WTC11 (cell line): ENCODE data around the gene DAP3. TPM values are rescaled to one million over a fixed set of nuclear protein-coding genes. Genes with fewer than 3 reads are reported as not detected.

Experiments used
- ATAC-seq: fragments of 200-7000 bp; cut with Tn5 transposase; 2 replicates; pipeline ENCODE4 v1.10.0; 2021; ENCODE audit warnings: mild to moderate bottlenecking, moderate library complexity
- CTCF ChIA-PET: fragments of 300-600 bp; sonication (Branson Sonifier 250); formaldehyde crosslinking; loops from one replicate; lab custom pipeline; 2021; ENCODE audit warnings: antibody characterized with exemption; lab: Charles Lee
- POLR2A ChIA-PET: fragments of 350-600 bp; sonication (Branson Sonifier 250); formaldehyde crosslinking; loops from one replicate; lab custom pipeline; 2021; ENCODE audit warnings: antibody characterized with exemption; lab: Charles Lee
- DNase-seq: peaks from one replicate; pipeline ENCODE4 v3.0.0; 2021; ENCODE audit warnings: low spot score
- H3K27ac Mint-ChIP-seq: 2 replicates; pipeline ENCODE4 v1.8.0; 2021; ENCODE audit warnings: mixed read lengths
- H3K27me3 Mint-ChIP-seq: 2 replicates; pipeline ENCODE4 v1.8.0; 2021; ENCODE audit warnings: low read depth, mild to moderate bottlenecking, moderate library complexity, mixed read lengths
- H3K36me3 Mint-ChIP-seq: 2 replicates; pipeline ENCODE4 v1.8.0; 2021; ENCODE audit warnings: mixed read lengths
- H3K4me1 Mint-ChIP-seq: 2 replicates; pipeline ENCODE4 v1.8.0; 2022; ENCODE audit warnings: mixed read lengths
- H3K4me3 Mint-ChIP-seq: 2 replicates; pipeline ENCODE4 v1.8.0; 2021; ENCODE audit warnings: mild to moderate bottlenecking, moderate library complexity, mixed read lengths
- H3K9me3 Mint-ChIP-seq: 2 replicates; pipeline ENCODE4 v1.8.0; 2021; ENCODE audit warnings: mixed read lengths
- AFF4 ChIP-seq: sonication (generic); formaldehyde crosslinking; IDR thresholded peaks from 2 replicates; pipeline ENCODE4 v1.8.1; 2023; ENCODE audit warnings: mild to moderate bottlenecking, missing genetic modification reagents, borderline replicate concordance
- CREM ChIP-seq: sonication (generic); formaldehyde crosslinking; IDR thresholded peaks from 2 replicates; pipeline ENCODE4 v1.8.1; 2022; ENCODE audit warnings: mild to moderate bottlenecking, missing genetic modification reagents, moderate library complexity
- E2F4 ChIP-seq: sonication (generic); formaldehyde crosslinking; IDR thresholded peaks from 2 replicates; pipeline ENCODE4 v1.8.1; 2022; ENCODE audit warnings: low read depth, mild to moderate bottlenecking, moderate library complexity, missing genetic modification reagents, borderline replicate concordance
- IRF1 ChIP-seq: sonication (generic); formaldehyde crosslinking; IDR thresholded peaks from 2 replicates; pipeline ENCODE4 v1.8.0; 2023; ENCODE audit warnings: missing genetic modification reagents
- MAX ChIP-seq: sonication (generic); formaldehyde crosslinking; IDR thresholded peaks from 2 replicates; pipeline ENCODE4 v1.8.0; 2022; ENCODE audit warnings: mild to moderate bottlenecking, missing genetic modification reagents
- NR1H2 ChIP-seq: sonication (generic); formaldehyde crosslinking; IDR thresholded peaks from 2 replicates; pipeline ENCODE4 v1.9.0; 2021; ENCODE audit warnings: mild to moderate bottlenecking, moderate library complexity, missing genetic modification reagents
- PRDM15 ChIP-seq: sonication (generic); formaldehyde crosslinking; IDR thresholded peaks from 2 replicates; pipeline ENCODE4 v1.8.0; 2022; ENCODE audit warnings: missing genetic modification reagents
- USF1 ChIP-seq: sonication (generic); formaldehyde crosslinking; IDR thresholded peaks from 2 replicates; pipeline ENCODE4 v1.8.0; 2022; ENCODE audit warnings: mild to moderate bottlenecking, missing genetic modification reagents
- USF2 ChIP-seq: sonication (generic); formaldehyde crosslinking; IDR thresholded peaks from 2 replicates; pipeline ENCODE4 v1.8.1; 2023; ENCODE audit warnings: mild to moderate bottlenecking, missing genetic modification reagents, moderate library complexity
- ZNF232 ChIP-seq: sonication (generic); formaldehyde crosslinking; IDR thresholded peaks from 2 replicates; pipeline ENCODE4 v1.8.0; 2022; ENCODE audit warnings: mild to moderate bottlenecking, missing genetic modification reagents
- ZNF317 ChIP-seq: sonication (generic); formaldehyde crosslinking; IDR thresholded peaks from 2 replicates; pipeline ENCODE4 v1.8.1; 2023; ENCODE audit warnings: low read depth, mild to moderate bottlenecking, moderate library complexity, missing genetic modification reagents, borderline replicate concordance
- ZSCAN18 ChIP-seq: fragments of 250-450 bp; sonication (Bioruptor Pico); IDR thresholded peaks from 2 replicates; pipeline ENCODE4 v2.1.2; 2022; ENCODE audit warnings: mild to moderate bottlenecking, moderate library complexity
- total RNA-seq: library from RNA; stranded (reverse); gene quantifications from 3 replicates; pipeline ENCODE4 v1.2.3, GENCODE V29; 2021

DAP3 gene
- total RNA-seq, 1 experiment from 2014 or later, result 109 TPM

- ATAC-seq, result no peak
- peaks cover 9% of the 10 kb centered on the region for H3K9me3 Mint-ChIP-seq
- TF ChIP-seq CREM (CRISPR knock-in tag), result no peak
- TF ChIP-seq, all 79 proteins: peak for 0
- POLR2A ChIA-PET, result no interaction called here
- peaks cover 33% of the 10 kb centered on the region for H3K27me3 Mint-ChIP-seq
- DNase-seq, result no peak
- 0 out of 2 replicates have a peak, but pooled peaks cover 2% of the 10 kb centered on the region for H3K36me3 Mint-ChIP-seq
- no peak overlapping the region for H3K4me3 Mint-ChIP-seq
- H3K4me1 Mint-ChIP-seq, result peaks cover 5% of the 10 kb centered on the region
- no peak overlapping the region for H3K27ac Mint-ChIP-seq
- CTCF ChIA-PET, result interaction anchor here (1.2 kb wide), 1 partner anchor 77 kb away, joined by 4 read pairs; no protein-coding TSS in a partner anchor
Observed at GRCh38 chr1:155651861-155652661, 36.8 kb upstream of the DAP3 start.

- no peak for ATAC-seq
- peaks cover 9% of the 10 kb centered on the region for H3K9me3 Mint-ChIP-seq
- ChIA-PET POLR2A (no interaction called here), CTCF (no interaction called here)
- no peak for TF ChIP-seq ZNF317
- no peak for TF ChIP-seq MAX (CRISPR knock-in tag)
- TF ChIP-seq AFF4 (CRISPR knock-in tag), result no peak
- TF ChIP-seq USF2, result no peak
- TF ChIP-seq ZNF232 (CRISPR knock-in tag), result no peak
- no peak for TF ChIP-seq E2F4 (CRISPR knock-in tag)
- no peak for TF ChIP-seq USF1
- no peak for TF ChIP-seq NR1H2 (CRISPR knock-in tag)
- no peak for TF ChIP-seq PRDM15 (CRISPR knock-in tag)
- TF ChIP-seq IRF1 (CRISPR knock-in tag), result no peak
- no peak for TF ChIP-seq ZSCAN18 (CRISPR knock-in tag)
- TF ChIP-seq, all 79 proteins: peak for 0
- H3K27ac Mint-ChIP-seq, result no peak overlapping the region
- peaks cover 5% of the 10 kb centered on the region for H3K4me1 Mint-ChIP-seq
- no peak for DNase-seq
- H3K36me3 Mint-ChIP-seq, result 0 out of 2 replicates have a peak, but pooled peaks cover 2% of the 10 kb centered on the region
- H3K27me3 Mint-ChIP-seq, result peaks cover 33% of the 10 kb centered on the region
- H3K4me3 Mint-ChIP-seq, result no peak overlapping the region
Observed at GRCh38 chr1:155652951-155653350, 35.9 kb upstream of the DAP3 start.
